SU-DHL-6 (cell line): ENCODE data around the gene COL24A1.

Experiments used
- H2AFZ ChIP-seq: fragments of 200-600 bp; sonication (generic); 2 replicates; pipeline ENCODE4 v1.6.1; 2014; ENCODE audit warnings: low read depth, mild to moderate bottlenecking, moderate library complexity, mixed read lengths, antibody characterized with exemption, low read length; ENCODE audit not compliant: severe bottlenecking
- H3F3A ChIP-seq: fragments of 200-600 bp; shearing (Covaris generic); 2 replicates; pipeline ENCODE4 v1.6.0; 2016; ENCODE audit warnings: antibody characterized with exemption, mild to moderate bottlenecking; ENCODE audit not compliant: insufficient read depth
- H3K27ac ChIP-seq: fragments of 200-600 bp; sonication (generic); 2 replicates; pipeline ENCODE4 v1.5.1; 2016; ENCODE audit warnings: low read depth, mild to moderate bottlenecking, low read length, moderate library complexity, mixed read lengths
- H3K27me3 ChIP-seq: fragments of 200-600 bp; sonication (generic), shearing (Covaris generic); 2 replicates; pipeline ENCODE4 v1.6.0; 2014; ENCODE audit warnings: mild to moderate bottlenecking, low read length
- H3K36me3 ChIP-seq: fragments of 200-600 bp; sonication (generic); 2 replicates; pipeline ENCODE4 v1.6.1; 2014; ENCODE audit warnings: mild to moderate bottlenecking, low read length, mixed read lengths
- H3K4me2 ChIP-seq: fragments of 300-600, 200-600 bp; shearing (Covaris generic), sonication (generic); 2 replicates; pipeline ENCODE4 v1.6.0; 2014; ENCODE audit warnings: low read length, low read depth, mild to moderate bottlenecking; ENCODE audit not compliant: poor library complexity, severe bottlenecking
- H3K4me3 ChIP-seq: fragments of 200-600 bp; sonication (generic); 2 replicates; pipeline ENCODE4 v1.5.1; 2014; ENCODE audit warnings: antibody characterized with exemption, low read length, mild to moderate bottlenecking, mixed read lengths; ENCODE audit not compliant: insufficient read depth, poor library complexity, severe bottlenecking
- H3K79me2 ChIP-seq: fragments of 200-600 bp; sonication (generic); 2 replicates; pipeline ENCODE4 v1.6.1; 2014; ENCODE audit warnings: mild to moderate bottlenecking, low read length, moderate library complexity; ENCODE audit not compliant: insufficient read depth
- H3K9ac ChIP-seq: fragments of 200-600 bp; sonication (generic); 2 replicates; pipeline ENCODE4 v1.7.0; 2014; ENCODE audit warnings: mild to moderate bottlenecking, low read length
- H3K9me2 ChIP-seq: fragments of 200-600 bp; sonication (generic); replicated peaks from 2 replicates; pipeline ENCODE4 v1.6.1; 2014; ENCODE audit warnings: low read length; ENCODE audit not compliant: insufficient read depth
- H3K9me3 ChIP-seq: fragments of 200-600 bp; sonication (generic); 2 replicates; pipeline ENCODE4 v1.6.1; 2014; ENCODE audit warnings: low read length, mixed read lengths; ENCODE audit not compliant: insufficient read depth
- H4K20me1 ChIP-seq: fragments of 200-600 bp; sonication (generic); 2 replicates; pipeline ENCODE4 v1.6.1; 2014; ENCODE audit warnings: low read depth, mild to moderate bottlenecking, antibody characterized with exemption, low read length, moderate library complexity, mixed read lengths
- EZH2phosphoT487 ChIP-seq: fragments of 200-600 bp; sonication (generic), shearing (Covaris generic); conservative IDR thresholded peaks from 2 replicates; pipeline ENCODE4 v1.6.1; 2018; ENCODE audit warnings: mild to moderate bottlenecking, antibody characterized with exemption, low read length, moderate library complexity, mixed read lengths
- TF ChIP-seq, protein P1 (sequence below): fragments of 200-600 bp; sonication (generic); IDR thresholded peaks from one replicate; pipeline ENCODE4 v1.5.1; 2017; ENCODE audit warnings: antibody characterized with exemption, mild to moderate bottlenecking, low read length, moderate library complexity; ENCODE audit not compliant: insufficient read depth, poor library complexity, severe bottlenecking

The COL24A1 gene

DNA sequence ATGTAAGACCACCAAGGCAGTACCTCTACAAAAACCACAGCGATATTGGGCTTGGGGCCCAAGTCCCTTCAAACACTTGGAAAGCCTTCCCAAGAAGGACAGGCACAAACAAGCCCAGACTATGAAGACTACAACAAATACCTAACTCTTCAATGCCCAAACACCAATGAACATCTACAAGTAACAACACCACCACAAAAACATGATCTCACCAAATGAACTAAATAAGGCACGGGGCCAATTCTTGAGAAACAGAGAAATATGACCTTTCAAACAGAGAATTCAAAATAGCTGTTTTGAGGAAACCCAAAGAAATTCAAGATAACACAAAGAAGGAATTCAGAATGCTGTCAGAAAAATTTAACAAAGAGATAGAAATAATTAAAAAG, 86.8 kb downstream of the COL24A1 start:
- H4K20me1 ChIP-seq, result no peaks in the 10 kb centered on the region
- H3K27me3 ChIP-seq, result no peaks in the 10 kb centered on the region
- H3K9me2 ChIP-seq, result no peaks in the 10 kb centered on the region
- no peaks in the 10 kb centered on the region for H3F3A ChIP-seq
- no peaks in the 10 kb centered on the region for H3K79me2 ChIP-seq
- H3K9ac ChIP-seq, result no peak overlapping the region
- no peak overlapping the region for H3K27ac ChIP-seq
- TF ChIP-seq EZH2phosphoT487, result no peak
- TF ChIP-seq, protein P1, sequence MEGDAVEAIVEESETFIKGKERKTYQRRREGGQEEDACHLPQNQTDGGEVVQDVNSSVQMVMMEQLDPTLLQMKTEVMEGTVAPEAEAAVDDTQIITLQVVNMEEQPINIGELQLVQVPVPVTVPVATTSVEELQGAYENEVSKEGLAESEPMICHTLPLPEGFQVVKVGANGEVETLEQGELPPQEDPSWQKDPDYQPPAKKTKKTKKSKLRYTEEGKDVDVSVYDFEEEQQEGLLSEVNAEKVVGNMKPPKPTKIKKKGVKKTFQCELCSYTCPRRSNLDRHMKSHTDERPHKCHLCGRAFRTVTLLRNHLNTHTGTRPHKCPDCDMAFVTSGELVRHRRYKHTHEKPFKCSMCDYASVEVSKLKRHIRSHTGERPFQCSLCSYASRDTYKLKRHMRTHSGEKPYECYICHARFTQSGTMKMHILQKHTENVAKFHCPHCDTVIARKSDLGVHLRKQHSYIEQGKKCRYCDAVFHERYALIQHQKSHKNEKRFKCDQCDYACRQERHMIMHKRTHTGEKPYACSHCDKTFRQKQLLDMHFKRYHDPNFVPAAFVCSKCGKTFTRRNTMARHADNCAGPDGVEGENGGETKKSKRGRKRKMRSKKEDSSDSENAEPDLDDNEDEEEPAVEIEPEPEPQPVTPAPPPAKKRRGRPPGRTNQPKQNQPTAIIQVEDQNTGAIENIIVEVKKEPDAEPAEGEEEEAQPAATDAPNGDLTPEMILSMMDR, result no peak
- H3K4me2 ChIP-seq, result no peak overlapping the region
- no peak overlapping the region for H2AFZ ChIP-seq
- no peak overlapping the region for H3K4me3 ChIP-seq
- no peaks in the 10 kb centered on the region for H3K9me3 ChIP-seq
- H3K36me3 ChIP-seq, result no peaks in the 10 kb centered on the region

DNA sequence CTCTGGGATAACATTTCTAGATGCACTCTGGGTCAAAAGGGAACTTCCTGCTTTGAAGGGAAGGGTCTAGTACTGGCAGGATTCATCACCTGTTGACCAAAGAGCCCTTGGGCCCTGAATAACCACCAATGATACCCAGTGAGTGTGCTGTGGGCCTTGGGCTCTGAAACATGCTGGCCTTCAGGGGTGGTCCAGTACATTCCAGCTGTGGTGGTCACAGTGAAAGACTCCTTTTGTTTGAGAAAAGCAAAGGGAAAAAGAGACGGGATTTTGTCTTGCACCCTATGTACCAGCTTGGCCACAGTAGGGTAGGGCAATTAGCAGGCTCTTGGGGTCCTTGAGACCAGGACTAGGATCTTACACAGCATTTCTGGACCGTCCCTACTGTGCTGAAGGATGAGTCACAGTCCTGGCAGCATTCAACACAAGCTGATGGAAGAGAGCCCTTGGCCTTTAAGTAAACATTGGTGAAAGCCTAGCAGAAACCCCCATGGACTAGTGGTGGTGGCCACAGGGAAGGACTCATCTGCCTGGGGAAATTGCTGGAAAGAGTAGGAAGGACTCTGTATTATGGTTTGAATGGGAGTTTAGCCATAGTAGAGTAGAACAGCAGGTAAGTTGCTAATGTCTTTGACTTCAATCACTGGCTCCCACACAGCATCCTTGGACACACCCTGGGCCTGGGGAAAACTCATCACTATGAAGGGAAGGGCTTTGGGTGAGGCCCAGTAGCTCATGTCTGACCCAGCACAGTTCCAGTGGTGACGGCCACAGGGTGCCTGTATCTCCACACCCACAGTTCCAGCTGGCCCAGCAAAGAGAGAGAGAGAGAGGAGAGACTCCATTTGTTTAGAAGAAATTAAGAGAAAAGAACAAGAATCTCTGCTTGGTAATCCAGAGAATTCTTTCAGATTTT, 87.5 kb downstream of the COL24A1 start:
- Histone ChIP-seq H3K36me3 (no peaks in the 10 kb centered on the region), H2AFZ (no peak overlapping the region), H3K79me2 (no peaks in the 10 kb centered on the region), H3K9me2 (no peaks in the 10 kb centered on the region), H3K4me2 (no peak overlapping the region), H4K20me1 (no peaks in the 10 kb centered on the region), H3K27ac (no peak overlapping the region), H3F3A (no peaks in the 10 kb centered on the region), H3K27me3 (no peaks in the 10 kb centered on the region), H3K9me3 (no peaks in the 10 kb centered on the region), H3K4me3 (no peak overlapping the region), H3K9ac (no peak overlapping the region)
- TF ChIP-seq EZH2phosphoT487, result no peak
- TF ChIP-seq, protein P1, result no peak

DNA sequence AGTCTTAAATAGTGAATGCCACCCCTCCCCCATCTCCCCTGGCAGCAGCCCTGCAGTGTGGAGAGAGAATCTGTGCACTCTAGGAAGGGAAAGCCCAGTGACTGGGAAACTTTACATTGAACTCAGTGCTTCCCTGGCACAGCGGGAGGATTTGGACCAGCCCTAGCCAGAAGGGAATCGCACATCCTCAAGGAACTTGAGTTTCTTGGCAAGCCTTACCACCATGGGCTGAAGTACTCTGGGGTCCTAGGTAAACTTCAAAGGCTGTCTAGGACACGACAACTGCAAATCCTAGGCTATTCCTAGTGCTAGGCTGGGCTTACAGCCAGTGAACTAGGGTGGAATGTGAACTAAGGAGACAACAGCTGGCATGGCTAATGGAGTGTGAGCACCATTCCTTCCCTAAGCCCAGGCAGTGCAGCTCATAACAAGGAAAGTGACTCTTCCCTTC, 88.3 kb downstream of the COL24A1 start:
- no peaks in the 10 kb centered on the region for H3K9me3 ChIP-seq
- no peaks in the 10 kb centered on the region for H3K36me3 ChIP-seq
- no peaks in the 10 kb centered on the region for H4K20me1 ChIP-seq
- no peak overlapping the region for H3K9ac ChIP-seq
- H3K4me3 ChIP-seq, result no peak overlapping the region
- H3K9me2 ChIP-seq, result no peaks in the 10 kb centered on the region
- no peaks in the 10 kb centered on the region for H3F3A ChIP-seq
- H3K27me3 ChIP-seq, result no peaks in the 10 kb centered on the region
- no peak for TF ChIP-seq EZH2phosphoT487
- TF ChIP-seq, protein P1, result no peak
- no peak overlapping the region for H3K4me2 ChIP-seq
- no peaks in the 10 kb centered on the region for H3K79me2 ChIP-seq
- H2AFZ ChIP-seq, result no peak overlapping the region
- no peak overlapping the region for H3K27ac ChIP-seq
